HUES48 (cell line): Measurements from ENCODE around the gene MCM9.

Source experiments
- H3K27ac ChIP-seq: one replicate; pipeline ENCODE4 v1.7.0; 2013; ENCODE audit warnings: low read depth, low read length, inconsistent platforms
- H3K27me3 ChIP-seq: 2 replicates; pipeline ENCODE4 v1.6.1; 2013; ENCODE audit warnings: mild to moderate bottlenecking, low read length; ENCODE audit not compliant: control insufficient read depth, insufficient read depth
- H3K36me3 ChIP-seq: 2 replicates; pipeline ENCODE4 v1.6.1; 2013; ENCODE audit warnings: low read length; ENCODE audit not compliant: control insufficient read depth, insufficient read depth
- H3K4me1 ChIP-seq: 2 replicates; pipeline ENCODE4 v1.6.1; 2013; ENCODE audit warnings: mild to moderate bottlenecking, low read length; ENCODE audit not compliant: control insufficient read depth, insufficient read depth
- H3K4me3 ChIP-seq: 2 replicates; pipeline ENCODE4 v1.5.1; 2013; ENCODE audit warnings: mild to moderate bottlenecking, low read depth, low read length
- H3K9ac ChIP-seq: 2 replicates; pipeline ENCODE4 v1.6.1; 2013; ENCODE audit warnings: mild to moderate bottlenecking, low read depth, low read length, moderate library complexity
- H3K9me3 ChIP-seq: 2 replicates; pipeline ENCODE4 v1.6.1; 2013; ENCODE audit warnings: low read length; ENCODE audit not compliant: control insufficient read depth, insufficient read depth

MCM9 gene

GRCh38 chr6:118864341-118865099, 70.4 kb downstream of the MCM9 start:
- Histone ChIP-seq H3K4me1 (no peaks in the 10 kb centered on the region), H3K27me3 (no peaks in the 10 kb centered on the region), H3K9ac (no peak overlapping the region), H3K36me3 (no peaks in the 10 kb centered on the region), H3K9me3 (no peaks in the 10 kb centered on the region; the same call in 1 of the 2 replicates), H3K4me3 (no peak overlapping the region), H3K27ac (no peak overlapping the region)

GRCh38 chr6:118862443-118862842, 72.5 kb downstream of the MCM9 start:
- no peaks in the 10 kb centered on the region for H3K36me3 ChIP-seq
- H3K27me3 ChIP-seq: no peaks in the 10 kb centered on the region
- no peaks in the 10 kb centered on the region for H3K4me1 ChIP-seq
- no peak overlapping the region for H3K4me3 ChIP-seq
- no peak overlapping the region for H3K9ac ChIP-seq
- H3K9me3 ChIP-seq: no peaks in the 10 kb centered on the region; the same call in 1 of the 2 replicates
- no peak overlapping the region for H3K27ac ChIP-seq

DNA sequence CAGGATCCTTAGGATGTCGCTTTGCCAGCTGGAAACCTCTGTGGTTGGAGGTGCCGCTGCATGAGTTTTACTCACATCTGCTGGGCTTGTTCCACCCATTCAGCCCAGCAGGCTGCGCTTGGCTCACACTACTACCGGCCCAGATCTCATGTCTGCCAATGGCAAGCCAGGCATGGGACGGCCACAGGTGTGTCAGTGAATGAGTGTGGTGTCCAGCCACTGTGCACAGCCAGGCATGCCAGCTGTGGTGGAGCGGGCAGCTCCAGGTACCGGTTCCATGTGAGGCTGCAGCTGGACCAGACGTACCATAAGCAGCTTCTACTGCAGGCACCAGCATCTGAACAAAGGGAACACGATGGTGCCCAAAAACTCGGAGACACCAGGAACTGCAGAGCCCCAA, 74.1 kb downstream of the MCM9 start:
- Histone ChIP-seq H3K9ac (no peak overlapping the region), H3K4me1 (no peaks in the 10 kb centered on the region; the same call in 1 of the 2 replicates), H3K27me3 (no peaks in the 10 kb centered on the region), H3K36me3 (no peaks in the 10 kb centered on the region), H3K27ac (no peak overlapping the region), H3K4me3 (no peak overlapping the region), H3K9me3 (no peaks in the 10 kb centered on the region; the same call in 1 of the 2 replicates)

- no peaks in the 10 kb centered on the region; the same call in 1 of the 2 replicates for H3K9me3 ChIP-seq
- H3K4me3 ChIP-seq: no peak overlapping the region
Observed at GRCh38 chr6:118860363-118860762, 74.6 kb downstream of the MCM9 start.

GRCh38 chr6:118859517-118860064, 75.4 kb downstream of the MCM9 start:
- H3K27ac ChIP-seq: no peak overlapping the region
- H3K36me3 ChIP-seq: no peaks in the 10 kb centered on the region
- no peak overlapping the region for H3K4me3 ChIP-seq
- H3K9me3 ChIP-seq: no peaks in the 10 kb centered on the region; the same call in 1 of the 2 replicates
- H3K9ac ChIP-seq: no peak overlapping the region
- H3K4me1 ChIP-seq: no peaks in the 10 kb centered on the region; the same call in 1 of the 2 replicates
- no peaks in the 10 kb centered on the region for H3K27me3 ChIP-seq

More at GRCh38 chr6:118860363-118860762, 74.6 kb downstream of the MCM9 start:
- H3K9ac ChIP-seq: no peak overlapping the region
- no peak overlapping the region for H3K27ac ChIP-seq
- H3K27me3 ChIP-seq: no peaks in the 10 kb centered on the region
- H3K4me1 ChIP-seq: no peaks in the 10 kb centered on the region; the same call in 1 of the 2 replicates
- no peaks in the 10 kb centered on the region for H3K36me3 ChIP-seq

- Histone ChIP-seq H3K4me3 (no peak overlapping the region), H3K27me3 (no peaks in the 10 kb centered on the region), H3K36me3 (no peaks in the 10 kb centered on the region), H3K4me1 (no peaks in the 10 kb centered on the region; the same call in 1 of the 2 replicates), H3K9me3 (no peaks in the 10 kb centered on the region), H3K9ac (no peak overlapping the region), H3K27ac (no peak overlapping the region)
Observed at GRCh38 chr6:118856301-118856700, 78.7 kb downstream of the MCM9 start.

DNA sequence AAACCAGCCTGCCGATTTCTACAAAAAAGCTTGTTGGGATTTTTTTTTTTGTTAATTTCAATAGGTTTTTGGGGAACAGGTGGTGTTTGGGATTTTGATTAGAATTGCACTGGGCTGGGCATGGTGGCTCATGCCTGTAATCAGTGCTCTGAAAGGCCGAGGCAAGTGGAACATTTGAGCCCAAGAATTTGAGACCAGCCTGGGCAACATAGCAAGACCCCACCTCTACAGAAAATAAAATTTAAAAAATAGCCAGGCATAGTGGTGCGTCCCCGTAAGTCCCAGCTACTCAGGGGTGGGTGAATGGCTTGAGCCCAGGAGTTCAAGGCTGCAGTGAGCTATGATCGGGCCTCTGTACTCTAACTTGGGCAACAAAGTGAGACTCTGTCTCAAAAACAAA, 81.6 kb downstream of the MCM9 start:
- Histone ChIP-seq H3K27me3 (no peaks in the 10 kb centered on the region), H3K27ac (no peak overlapping the region), H3K4me3 (no peak overlapping the region), H3K9me3 (no peaks in the 10 kb centered on the region), H3K36me3 (no peaks in the 10 kb centered on the region), H3K9ac (no peak overlapping the region), H3K4me1 (no peaks in the 10 kb centered on the region; the same call in 1 of the 2 replicates)

DNA sequence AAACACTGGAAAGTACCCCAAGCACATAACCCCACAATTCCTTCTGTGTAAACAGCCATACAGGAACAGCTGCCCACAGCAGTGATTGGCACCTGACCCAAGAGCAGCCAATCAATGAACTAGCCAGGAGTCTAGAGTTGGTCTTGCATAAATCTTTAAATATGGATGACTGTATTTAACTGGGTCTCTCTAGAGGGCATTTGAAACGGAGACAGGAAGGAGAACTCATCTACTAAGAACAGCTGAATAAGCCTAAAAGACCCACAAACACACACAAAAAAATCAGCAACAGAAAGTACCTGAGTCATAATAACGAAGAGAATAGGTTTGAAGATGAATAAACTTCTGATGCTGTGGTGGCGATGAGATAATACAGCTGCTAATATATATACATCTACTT, 90.0 kb downstream of the MCM9 start:
- Histone ChIP-seq H3K27ac (no peak overlapping the region), H3K27me3 (no peaks in the 10 kb centered on the region), H3K9ac (no peak overlapping the region), H3K9me3 (no peaks in the 10 kb centered on the region), H3K4me3 (no peak overlapping the region), H3K4me1 (no peaks in the 10 kb centered on the region), H3K36me3 (no peaks in the 10 kb centered on the region)

GRCh38 chr6:118843685-118844390, 91.1 kb downstream of the MCM9 start:
- Histone ChIP-seq H3K9me3 (no peaks in the 10 kb centered on the region), H3K4me3 (no peak overlapping the region), H3K27me3 (no peaks in the 10 kb centered on the region), H3K4me1 (no peaks in the 10 kb centered on the region), H3K27ac (no peak overlapping the region), H3K36me3 (no peaks in the 10 kb centered on the region), H3K9ac (no peak overlapping the region)

DNA sequence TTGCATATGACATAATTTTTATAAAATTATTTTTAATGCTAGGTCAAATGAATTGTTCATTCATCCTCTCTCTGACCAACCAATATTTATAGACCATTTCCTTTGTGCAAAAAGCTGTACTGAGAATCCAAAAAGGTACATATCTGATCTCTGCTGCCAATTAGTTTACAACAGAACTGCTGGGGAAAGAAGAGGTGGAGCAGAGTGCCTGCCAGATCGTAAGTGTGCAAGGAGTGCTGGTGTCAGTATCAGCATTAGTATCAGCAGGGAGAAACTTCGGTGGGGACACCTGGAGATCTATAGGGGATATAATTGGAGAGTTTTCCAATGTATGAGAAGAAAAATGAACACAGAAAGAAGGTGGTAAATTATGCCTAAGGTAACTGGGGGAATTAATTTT, 104.3 kb downstream of the MCM9 start:
- H3K4me1 ChIP-seq: no peaks in the 10 kb centered on the region
- H3K36me3 ChIP-seq: peaks cover 14% of the 10 kb centered on the region
- H3K27me3 ChIP-seq: no peaks in the 10 kb centered on the region
- no peak overlapping the region for H3K27ac ChIP-seq
- H3K9me3 ChIP-seq: no peaks in the 10 kb centered on the region
- H3K9ac ChIP-seq: no peak overlapping the region
- no peak overlapping the region for H3K4me3 ChIP-seq
